HEK293T (cell line): Measurements from ENCODE around the gene MPZL1.
"Not testable (repeated sequence)": the region's sequence is repeated elsewhere in the genome, so short reads cannot be mapped to it uniquely, and the experiment has no call there.

ENCODE experiments used
- CTCF ChIA-PET: fragments of 350-600 bp; formaldehyde crosslinking; extraction: SDS; loops from one replicate; lab custom pipeline; 2021; ENCODE audit warnings: antibody characterized with exemption, inconsistent platforms; lab: Yijun Ruan, JAX
- POLR2A ChIA-PET: fragments of 350-600 bp; formaldehyde crosslinking; extraction: SDS; loops from one replicate; lab custom pipeline; 2020; ENCODE audit warnings: antibody characterized with exemption, inconsistent platforms; lab: Yijun Ruan, JAX
- DNase-seq: peaks from one replicate; pipeline ENCODE4 v3.0.0; 2012; ENCODE audit warnings: mixed read lengths; ENCODE audit errors: extremely low spot score
- ARNT ChIP-seq: fragments of 450-650 bp; IDR thresholded peaks from 2 replicates; pipeline ENCODE4 v1.6.1; 2017; ENCODE audit warnings: mild to moderate bottlenecking
- BHLHE40 ChIP-seq: fragments of 450-650 bp; IDR thresholded peaks from 2 replicates; pipeline ENCODE4 v1.6.1; 2016; ENCODE audit warnings: mild to moderate bottlenecking, moderate library complexity, borderline replicate concordance
- CTBP1 ChIP-seq: fragments of 450-650 bp; IDR thresholded peaks from 2 replicates; pipeline ENCODE4 v1.6.1; 2016; ENCODE audit warnings: borderline replicate concordance
- ELF4 ChIP-seq: fragments of 450-650 bp; IDR thresholded peaks from 2 replicates; pipeline ENCODE4 v1.6.1; 2017; ENCODE audit warnings: antibody characterized with exemption
- FOXA1 ChIP-seq: fragments of 450-650 bp; IDR thresholded peaks from 2 replicates; pipeline ENCODE4 v1.6.1; 2016; ENCODE audit warnings: mild to moderate bottlenecking
- FOXK2 ChIP-seq: fragments of 450-650 bp; IDR thresholded peaks from 2 replicates; pipeline ENCODE4 v1.6.1; 2016; ENCODE audit warnings: mild to moderate bottlenecking
- FOXM1 ChIP-seq: fragments of 450-650 bp; IDR thresholded peaks from 2 replicates; pipeline ENCODE4 v1.6.1; 2017; ENCODE audit warnings: mild to moderate bottlenecking, borderline replicate concordance
- HDGF ChIP-seq: fragments of 450-650 bp; IDR thresholded peaks from 2 replicates; pipeline ENCODE4 v1.6.1; 2017; ENCODE audit warnings: antibody characterized with exemption, borderline replicate concordance
- L3MBTL2 ChIP-seq: fragments of 450-650 bp; conservative IDR thresholded peaks from 2 replicates; pipeline ENCODE4 v1.6.1; 2016; ENCODE audit warnings: mild to moderate bottlenecking
- LEF1 ChIP-seq: fragments of 450-650 bp; IDR thresholded peaks from 2 replicates; pipeline ENCODE4 v1.6.1; 2017; ENCODE audit warnings: mild to moderate bottlenecking, borderline replicate concordance
- NFRKB ChIP-seq: fragments of 450-650 bp; IDR thresholded peaks from 2 replicates; pipeline ENCODE4 v1.6.1; 2016; ENCODE audit warnings: mild to moderate bottlenecking, moderate library complexity
- SP1 ChIP-seq: fragments of 450-650 bp; IDR thresholded peaks from 2 replicates; pipeline ENCODE4 v1.6.1; 2017
- SUZ12 ChIP-seq: fragments of 450-650 bp; IDR thresholded peaks from 2 replicates; pipeline ENCODE4 v1.6.1; 2016; ENCODE audit warnings: mild to moderate bottlenecking
- TARDBP ChIP-seq: fragments of 450-650 bp; IDR thresholded peaks from 2 replicates; pipeline ENCODE4 v1.6.1; 2016
- ZNF384 ChIP-seq: fragments of 450-650 bp; IDR thresholded peaks from 2 replicates; pipeline ENCODE4 v1.6.1; 2016
- TF ChIP-seq, protein P1 (sequence below): fragments of 450-650 bp; IDR thresholded peaks from 2 replicates; pipeline ENCODE4 v1.6.1; 2016

MPZL1 gene

DNA sequence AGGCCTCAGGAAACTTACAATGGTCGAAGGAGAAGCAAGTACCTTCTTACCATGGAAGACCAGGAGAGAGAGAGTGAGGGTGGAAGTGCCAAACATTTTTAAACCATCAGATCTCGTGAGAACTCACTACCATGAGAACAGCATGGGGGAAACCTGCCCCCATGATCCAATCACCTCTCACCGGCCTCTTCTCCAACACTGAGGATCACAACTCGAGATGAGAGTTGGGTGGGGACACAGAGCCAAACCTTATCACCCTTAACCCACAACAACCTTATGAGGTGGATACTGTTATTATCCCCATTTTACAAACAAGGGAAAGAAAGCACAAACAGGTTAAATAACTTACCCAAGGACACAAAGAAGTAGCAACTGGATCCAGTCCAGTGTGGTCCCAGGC, 80.5 kb downstream of the MPZL1 start:
- ChIA-PET POLR2A (no interaction called here), CTCF (no interaction called here)
- no peak for DNase-seq
- TF ChIP-seq ZNF384 (no peak), ARNT (no peak), L3MBTL2 (no peak), CTBP1 (no peak), HDGF (no peak), SP1 (no peak), BHLHE40 (no peak), TARDBP (no peak), NFRKB (no peak)
- TF ChIP-seq, protein P1, sequence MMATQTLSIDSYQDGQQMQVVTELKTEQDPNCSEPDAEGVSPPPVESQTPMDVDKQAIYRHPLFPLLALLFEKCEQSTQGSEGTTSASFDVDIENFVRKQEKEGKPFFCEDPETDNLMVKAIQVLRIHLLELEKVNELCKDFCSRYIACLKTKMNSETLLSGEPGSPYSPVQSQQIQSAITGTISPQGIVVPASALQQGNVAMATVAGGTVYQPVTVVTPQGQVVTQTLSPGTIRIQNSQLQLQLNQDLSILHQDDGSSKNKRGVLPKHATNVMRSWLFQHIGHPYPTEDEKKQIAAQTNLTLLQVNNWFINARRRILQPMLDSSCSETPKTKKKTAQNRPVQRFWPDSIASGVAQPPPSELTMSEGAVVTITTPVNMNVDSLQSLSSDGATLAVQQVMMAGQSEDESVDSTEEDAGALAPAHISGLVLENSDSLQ, result no peak

GRCh38 chr1:167803358-167804207, 81.8 kb downstream of the MPZL1 start:
- ChIA-PET CTCF (no interaction called here), POLR2A (no interaction called here)
- TF ChIP-seq FOXA1 (no peak), ARNT (0 out of 2 replicates have a peak, but pooled peaks have one; percentile 29)

DNA sequence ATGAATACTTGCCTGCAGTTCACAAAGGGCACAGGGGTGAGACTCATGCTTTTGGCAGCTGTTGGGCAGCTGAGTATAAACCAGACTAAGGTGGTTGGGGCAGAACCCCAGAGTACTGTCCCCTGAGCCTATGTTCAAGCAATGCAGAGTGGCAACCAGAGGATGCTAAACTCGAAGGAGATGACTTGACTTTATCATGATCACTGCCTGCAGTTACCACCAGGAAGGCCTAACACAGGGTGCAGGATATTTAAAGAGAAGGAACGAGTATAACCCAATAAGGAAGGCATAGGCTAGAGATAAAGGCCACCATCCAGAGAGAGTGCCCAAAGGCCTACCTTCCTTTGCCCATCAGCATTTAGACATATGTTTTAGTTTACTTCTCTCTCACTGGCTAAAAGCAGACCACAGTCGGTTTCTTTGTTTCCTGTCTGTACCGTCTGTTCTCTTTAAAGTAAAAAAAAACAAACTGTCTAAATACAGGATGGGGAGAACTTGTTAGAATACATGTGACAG, 83.3 kb downstream of the MPZL1 start:
- CTCF ChIA-PET, result no interaction called here
- TF ChIP-seq FOXA1 (no peak), FOXK2 (no peak), HDGF (no peak), CTBP1 (no peak), SUZ12 (no peak), FOXM1 (no peak), ZNF384 (no peak)
- TF ChIP-seq, protein P1, result no peak
- no peak for DNase-seq
- POLR2A ChIA-PET, result no interaction called here

More at GRCh38 chr1:167803358-167804207, 81.8 kb downstream of the MPZL1 start:
- peak; percentile 96 for DNase-seq

GRCh38 chr1:167806235-167806634, 84.5 kb downstream of the MPZL1 start:
- POLR2A ChIA-PET, DNase-seq, CTCF ChIA-PET: not testable (repeated sequence)

DNA sequence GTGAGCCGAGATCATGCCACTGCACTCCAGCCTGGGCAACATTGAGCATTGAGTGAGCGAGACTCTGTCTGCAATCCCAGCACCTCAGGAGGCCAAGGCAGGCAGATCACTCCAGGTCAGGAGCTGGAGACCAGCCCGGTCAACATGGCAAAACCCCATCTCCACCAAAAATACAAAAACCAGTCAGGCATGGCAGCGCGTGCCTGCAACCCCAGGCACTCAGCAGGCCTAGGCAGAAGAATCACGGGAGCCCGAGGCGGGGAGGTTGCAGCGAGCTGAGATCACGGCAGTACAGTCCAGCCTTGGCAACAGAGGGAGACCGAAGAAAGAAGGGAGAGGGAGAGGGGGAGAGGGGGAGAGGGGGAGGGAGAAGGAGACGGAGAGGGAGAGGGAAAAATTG, 84.9 kb downstream of the MPZL1 start:
- DNase-seq, CTCF ChIA-PET, POLR2A ChIA-PET: not testable (repeated sequence)

GRCh38 chr1:167808104-167808503, 86.3 kb downstream of the MPZL1 start:
- POLR2A ChIA-PET, result no interaction called here
- DNase-seq, result no peak
- TF ChIP-seq HDGF, result no peak
- TF ChIP-seq SUZ12, result no peak
- TF ChIP-seq FOXM1, result no peak
- CTCF ChIA-PET, result interaction anchor here (1.4 kb wide), 1 partner anchor 91 kb away, joined by 3 read pairs; no protein-coding TSS in a partner anchor

DNA sequence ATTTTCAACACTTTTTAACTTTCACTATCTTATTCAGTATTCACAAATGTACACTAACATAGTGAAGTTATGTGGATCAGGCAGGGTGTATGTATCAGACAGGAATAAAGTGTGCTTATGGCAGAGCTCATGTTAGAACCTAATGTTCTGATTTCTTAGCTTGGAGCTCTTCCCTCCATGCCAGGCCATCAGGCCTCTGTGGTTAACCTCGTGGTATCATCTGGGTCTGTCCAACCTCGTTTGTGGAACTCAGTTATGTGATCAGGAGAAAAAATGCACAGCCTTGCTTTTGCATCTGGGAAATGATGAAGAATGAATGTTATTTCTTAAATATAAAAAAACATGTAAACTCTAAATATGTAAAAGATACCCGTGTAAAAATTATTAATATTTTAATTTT, 86.9 kb downstream of the MPZL1 start:
- ChIA-PET POLR2A (no interaction called here), CTCF (interaction anchor here (1.4 kb wide), 2 partner anchors 9 to 92 kb away, joined by 3 read pairs; no protein-coding TSS in a partner anchor)
- no peak for TF ChIP-seq SP1
- TF ChIP-seq, protein P1, result no peak
- TF ChIP-seq TARDBP, result no peak
- no peak for TF ChIP-seq NFRKB
- no peak for TF ChIP-seq CTBP1
- no peak for TF ChIP-seq FOXM1
- TF ChIP-seq LEF1, result no peak
- TF ChIP-seq ARNT, result no peak
- TF ChIP-seq ELF4, result no peak
- TF ChIP-seq L3MBTL2, result no peak
- no peak for DNase-seq

- POLR2A ChIA-PET, result no interaction called here
- CTCF ChIA-PET, result no interaction called here
- no peak for TF ChIP-seq SUZ12
- no peak for TF ChIP-seq L3MBTL2
- no peak for TF ChIP-seq FOXM1
- no peak for TF ChIP-seq CTBP1
- no peak for TF ChIP-seq NFRKB
- no peak for TF ChIP-seq TARDBP
- TF ChIP-seq, protein P1, result no peak
- no peak for TF ChIP-seq ZNF384
- TF ChIP-seq LEF1, result no peak
- no peak for TF ChIP-seq ARNT
- TF ChIP-seq HDGF, result no peak
- TF ChIP-seq SP1, result no peak
- no peak for TF ChIP-seq FOXK2
- no peak for TF ChIP-seq BHLHE40
- no peak for TF ChIP-seq ELF4
- TF ChIP-seq FOXA1, result no peak
- no peak for DNase-seq
Observed at GRCh38 chr1:167812972-167813371, 91.2 kb downstream of the MPZL1 start.
